Calu3 (cell line): ENCODE measurements around the gene APBB1. TPM values are rescaled to one million over a fixed set of nuclear protein-coding genes. Genes with fewer than 3 reads are reported as not detected.

Experiments
- BruUV-seq: library from RNA; stranded (reverse); fragments of 400-500 nt; replicated peaks from 2 replicates; lab custom pipeline; 2021; lab: Mats Ljungman, UMichigan
- CTCF ChIA-PET: fragments of 300-600 bp; sonication (Branson Sonifier 250); formaldehyde crosslinking; loops from one replicate; lab custom pipeline; 2022; ENCODE audit warnings: antibody characterized with exemption; lab: Charles Lee
- DNase-seq: peaks from one replicate; pipeline ENCODE4 v3.0.0; 2022
- H3K27ac Mint-ChIP-seq: one replicate; pipeline ENCODE4 v1.8.0; 2022; ENCODE audit warnings: mixed read lengths; ENCODE audit not compliant: unreplicated experiment
- H3K27me3 Mint-ChIP-seq: one replicate; pipeline ENCODE4 v1.8.0; 2022; ENCODE audit warnings: mixed read lengths; ENCODE audit not compliant: unreplicated experiment
- H3K36me3 Mint-ChIP-seq: one replicate; pipeline ENCODE4 v1.8.0; 2022; ENCODE audit warnings: mild to moderate bottlenecking, moderate library complexity, mixed read lengths; ENCODE audit not compliant: insufficient read depth, unreplicated experiment
- H3K4me1 Mint-ChIP-seq: one replicate; pipeline ENCODE4 v1.8.0; 2022; ENCODE audit warnings: mild to moderate bottlenecking, low read depth, mixed read lengths; ENCODE audit not compliant: unreplicated experiment
- H3K4me3 Mint-ChIP-seq: one replicate; pipeline ENCODE4 v1.8.0; 2022; ENCODE audit warnings: mild to moderate bottlenecking, low read depth, moderate library complexity, mixed read lengths; ENCODE audit not compliant: unreplicated experiment
- H3K9me3 Mint-ChIP-seq: one replicate; pipeline ENCODE4 v1.8.0; 2022; ENCODE audit warnings: low read depth, mixed read lengths; ENCODE audit not compliant: unreplicated experiment
- CTCF ChIP-seq: fragments of 200-600 bp; IDR thresholded peaks from one replicate; pipeline ENCODE4 v1.8.0; 2022; ENCODE audit warnings: antibody characterized with exemption; ENCODE audit not compliant: unreplicated experiment
- intact Hi-C: fragments of 100-400 bp; cut with micrococcal nuclease; formaldehyde crosslinking; loops from one replicate; pipeline ENCODE4 v1.10.0; 2022; ENCODE audit not compliant: unreplicated experiment
- total RNA-seq: library from RNA; stranded (reverse); gene quantifications from 2 replicates; pipeline ENCODE4 v1.2.3, GENCODE V29; 2022

APBB1 gene
- total RNA-seq, 1 experiment from 2014 or later, result 2.8 TPM

DNA sequence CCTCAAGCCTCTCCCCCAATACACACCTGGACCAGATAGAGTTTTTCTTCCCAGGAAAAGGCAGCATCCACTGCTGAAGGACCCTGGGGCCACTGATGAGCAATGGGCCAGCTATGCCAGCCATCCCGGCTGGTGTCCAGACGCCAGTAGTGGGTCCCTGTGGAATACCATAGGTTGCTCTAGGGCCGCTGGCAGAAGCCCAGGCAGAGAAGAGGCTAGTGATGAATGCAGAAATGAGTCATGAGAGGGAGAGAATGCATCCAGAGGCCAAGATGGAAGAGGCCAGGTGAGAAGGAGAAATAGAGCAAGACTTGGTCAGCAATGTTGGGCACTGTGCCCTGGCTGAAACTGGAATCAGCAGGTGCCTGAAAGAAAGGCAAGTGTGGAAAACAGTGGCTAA, 13.0 kb upstream of the APBB1 start:
- no peak overlapping the region for H3K27ac Mint-ChIP-seq
- H3K4me1 Mint-ChIP-seq, result no peaks in the 10 kb centered on the region
- no TSS peak for BruUV-seq
- no peak for DNase-seq
- H3K36me3 Mint-ChIP-seq, result no peaks in the 10 kb centered on the region
- peaks cover 44% of the 10 kb centered on the region for H3K27me3 Mint-ChIP-seq
- H3K9me3 Mint-ChIP-seq, result no peaks in the 10 kb centered on the region
- no peak overlapping the region for H3K4me3 Mint-ChIP-seq
- intact Hi-C loops, result no loop called here
- no peak for TF ChIP-seq CTCF
- CTCF ChIA-PET, result no interaction called here

DNA sequence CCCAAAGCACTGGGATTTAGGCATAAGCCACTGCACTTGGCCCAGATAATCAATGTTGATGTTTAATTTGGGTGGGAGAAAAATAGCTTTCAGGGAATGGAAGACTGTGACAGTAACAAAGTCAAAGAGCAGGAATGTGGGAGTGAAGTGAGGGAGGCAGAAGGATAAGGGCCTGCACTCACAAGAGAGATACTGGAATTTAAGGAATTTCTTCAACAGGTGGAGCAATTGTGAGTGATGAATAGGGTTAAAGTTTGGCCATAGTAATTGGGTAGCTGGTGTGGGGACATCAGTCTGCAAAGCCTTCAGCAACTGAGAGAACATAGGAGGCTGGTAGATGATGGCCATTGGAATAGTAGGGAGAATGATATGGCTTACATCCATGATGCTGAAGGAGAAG, 8.6 kb upstream of the APBB1 start:
- TF ChIP-seq CTCF, result no peak
- no TSS peak for BruUV-seq
- DNase-seq, result no peak
- CTCF ChIA-PET, result interaction anchor here (0.6 kb wide), 1 partner anchor 1835 kb away, joined by 5 read pairs; no protein-coding TSS in a partner anchor
- peaks cover 76% of the 10 kb centered on the region for H3K27me3 Mint-ChIP-seq
- intact Hi-C loops, result no loop called here
- H3K9me3 Mint-ChIP-seq, result no peaks in the 10 kb centered on the region
- no peak overlapping the region for H3K27ac Mint-ChIP-seq
- H3K4me1 Mint-ChIP-seq, result no peaks in the 10 kb centered on the region
- no peak overlapping the region for H3K4me3 Mint-ChIP-seq
- no peaks in the 10 kb centered on the region for H3K36me3 Mint-ChIP-seq

- no peak for TF ChIP-seq CTCF
- Mint-ChIP-seq H3K27me3 (peaks cover 54% of the 10 kb centered on the region), H3K9me3 (no peaks in the 10 kb centered on the region), H3K27ac (no peak overlapping the region), H3K36me3 (peaks cover 6% of the 10 kb centered on the region), H3K4me1 (no peaks in the 10 kb centered on the region), H3K4me3 (no peak overlapping the region)
- CTCF ChIA-PET, result no interaction called here
- BruUV-seq, result no TSS peak
- no peak for DNase-seq
- intact Hi-C loops, result no loop called here
Measured at GRCh38 chr11:6420677-6421076, 1.8 kb upstream of the APBB1 start.

GRCh38 chr11:6418557-6419008, 311 bp downstream of the APBB1 start:
- no peak for TF ChIP-seq CTCF
- Mint-ChIP-seq H3K27ac (no peak overlapping the region), H3K9me3 (no peaks in the 10 kb centered on the region), H3K36me3 (peaks cover 6% of the 10 kb centered on the region), H3K4me3 (no peak overlapping the region), H3K4me1 (no peaks in the 10 kb centered on the region), H3K27me3 (peaks cover 34% of the 10 kb centered on the region)
- DNase-seq, result no peak
- BruUV-seq, result no TSS peak
- CTCF ChIA-PET, result no interaction called here
- intact Hi-C loops, result no loop called here
